KOPT-K1 (cell line): Measurements from ENCODE around the gene IFT43.

Source experiments
- H3K27ac ChIP-seq: fragments of 200-600 bp; sonication (generic); 2 replicates; pipeline ENCODE4 v1.5.1; 2016; ENCODE audit warnings: antibody characterized with exemption, mild to moderate bottlenecking, low read depth, low read length; ENCODE audit not compliant: poor library complexity, severe bottlenecking
- H3K36me3 ChIP-seq: fragments of 200-600 bp; sonication (generic); 2 replicates; pipeline ENCODE4 v1.5.1; 2017; ENCODE audit warnings: antibody characterized with exemption, mild to moderate bottlenecking, low read length, moderate library complexity; ENCODE audit not compliant: insufficient read depth
- H3K9me3 ChIP-seq: fragments of 200-600 bp; sonication (generic); 2 replicates; pipeline ENCODE4 v1.5.1; 2017; ENCODE audit warnings: antibody characterized with exemption, low read length, mild to moderate bottlenecking; ENCODE audit not compliant: insufficient read depth, poor library complexity, severe bottlenecking

Gene IFT43

GRCh38 chr14:75972801-75973421 lies 12.7 kb upstream of the IFT43 start:
- H3K27ac ChIP-seq = no peak overlapping the region
- no peaks in the 10 kb centered on the region for H3K9me3 ChIP-seq

GRCh38 chr14:75976826-75977581 lies 8.6 kb upstream of the IFT43 start:
- Histone ChIP-seq H3K27ac (no peak overlapping the region), H3K9me3 (no peaks in the 10 kb centered on the region), H3K36me3 (no peaks in the 10 kb centered on the region)

More at GRCh38 chr14:75972801-75973421, 12.7 kb upstream of the IFT43 start:
- no peaks in the 10 kb centered on the region for H3K36me3 ChIP-seq

- Histone ChIP-seq H3K9me3 (no peaks in the 10 kb centered on the region), H3K36me3 (no peaks in the 10 kb centered on the region), H3K27ac (no peak overlapping the region)
Measured at GRCh38 chr14:75977582-75977943, 8.0 kb upstream of the IFT43 start.

- Histone ChIP-seq H3K27ac (no peak overlapping the region), H3K9me3 (no peaks in the 10 kb centered on the region), H3K36me3 (no peaks in the 10 kb centered on the region)
Measured at GRCh38 chr14:75978249-75978731, 7.3 kb upstream of the IFT43 start.

- no peaks in the 10 kb centered on the region for H3K36me3 ChIP-seq
- no peak overlapping the region for H3K27ac ChIP-seq
- no peaks in the 10 kb centered on the region for H3K9me3 ChIP-seq
Measured at GRCh38 chr14:75979071-75979571, 6.4 kb upstream of the IFT43 start.

- Histone ChIP-seq H3K9me3 (no peaks in the 10 kb centered on the region), H3K27ac (no peak overlapping the region), H3K36me3 (no peaks in the 10 kb centered on the region)
Measured at GRCh38 chr14:75979648-75980565, 5.7 kb upstream of the IFT43 start.

- Histone ChIP-seq H3K27ac (no peak overlapping the region), H3K36me3 (no peaks in the 10 kb centered on the region)
Measured at GRCh38 chr14:75980856-75981255, 4.7 kb upstream of the IFT43 start.

GRCh38 chr14:75981426-75982265 lies 3.9 kb upstream of the IFT43 start, which contains the start of gene TGFB3:
TGFB3 (minus strand) TSS chr14:75981995; CDS start chr14:75980893, 1,102 bp downstream.
- Histone ChIP-seq H3K27ac (peak within 1 kb of the TSS; percentile 10), H3K9me3 (no peaks in the 10 kb centered on the region), H3K36me3 (no peaks in the 10 kb centered on the region)

More at GRCh38 chr14:75980856-75981255, 4.7 kb upstream of the IFT43 start:
- no peaks in the 10 kb centered on the region for H3K9me3 ChIP-seq

GRCh38 chr14:75982266-75983018 lies 3.1 kb upstream of the IFT43 start:
- H3K27ac ChIP-seq = peak overlapping the region; percentile 10
- H3K9me3 ChIP-seq = no peaks in the 10 kb centered on the region
- no peaks in the 10 kb centered on the region for H3K36me3 ChIP-seq

- Histone ChIP-seq H3K36me3 (no peaks in the 10 kb centered on the region), H3K9me3 (no peaks in the 10 kb centered on the region), H3K27ac (no peak overlapping the region)
Measured at GRCh38 chr14:75983019-75983358, 2.6 kb upstream of the IFT43 start.

GRCh38 chr14:75984674-75985073 lies 889 bp upstream of the IFT43 start:
- Histone ChIP-seq H3K27ac (no peak overlapping the region), H3K9me3 (no peaks in the 10 kb centered on the region), H3K36me3 (no peaks in the 10 kb centered on the region)

- no peak overlapping the region for H3K27ac ChIP-seq
- H3K9me3 ChIP-seq = no peaks in the 10 kb centered on the region
- H3K36me3 ChIP-seq = no peaks in the 10 kb centered on the region
Measured at GRCh38 chr14:75986439-75986765, 839 bp downstream of the IFT43 start.

- Histone ChIP-seq H3K27ac (no peak overlapping the region), H3K36me3 (no peaks in the 10 kb centered on the region), H3K9me3 (no peaks in the 10 kb centered on the region)
Measured at GRCh38 chr14:75987201-75987970, 1.8 kb downstream of the IFT43 start.
